ENCODE measurements around the gene FOXRED2. TPM values are rescaled to one million over a fixed set of nuclear protein-coding genes. Genes with fewer than 3 reads are reported as not detected.

The FOXRED2 gene
- total RNA-seq, 2 experiments from 2014 or later: 16.7 to 17.5 TPM

DNA sequence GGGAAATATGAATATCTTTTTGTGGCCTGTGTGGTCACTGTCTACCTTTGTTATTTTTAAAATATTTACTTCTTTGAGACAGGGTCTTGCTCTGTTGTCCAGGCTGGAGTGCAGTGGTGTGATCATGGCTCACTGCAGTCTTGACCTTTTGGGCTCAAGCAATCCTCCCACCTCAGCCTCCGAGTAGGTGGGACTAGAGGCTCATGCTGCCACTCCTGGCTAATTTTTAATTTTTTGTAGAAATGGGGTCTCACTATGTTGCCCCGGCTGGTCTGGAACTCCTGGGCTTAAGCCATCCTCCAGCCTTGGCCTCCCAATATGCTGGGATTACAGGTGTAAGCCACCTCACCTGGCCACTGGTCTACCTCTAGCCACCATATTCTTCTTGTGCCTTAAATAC lies 25.6 kb upstream of the FOXRED2 start:
- TF ChIP-seq, protein P1, sequence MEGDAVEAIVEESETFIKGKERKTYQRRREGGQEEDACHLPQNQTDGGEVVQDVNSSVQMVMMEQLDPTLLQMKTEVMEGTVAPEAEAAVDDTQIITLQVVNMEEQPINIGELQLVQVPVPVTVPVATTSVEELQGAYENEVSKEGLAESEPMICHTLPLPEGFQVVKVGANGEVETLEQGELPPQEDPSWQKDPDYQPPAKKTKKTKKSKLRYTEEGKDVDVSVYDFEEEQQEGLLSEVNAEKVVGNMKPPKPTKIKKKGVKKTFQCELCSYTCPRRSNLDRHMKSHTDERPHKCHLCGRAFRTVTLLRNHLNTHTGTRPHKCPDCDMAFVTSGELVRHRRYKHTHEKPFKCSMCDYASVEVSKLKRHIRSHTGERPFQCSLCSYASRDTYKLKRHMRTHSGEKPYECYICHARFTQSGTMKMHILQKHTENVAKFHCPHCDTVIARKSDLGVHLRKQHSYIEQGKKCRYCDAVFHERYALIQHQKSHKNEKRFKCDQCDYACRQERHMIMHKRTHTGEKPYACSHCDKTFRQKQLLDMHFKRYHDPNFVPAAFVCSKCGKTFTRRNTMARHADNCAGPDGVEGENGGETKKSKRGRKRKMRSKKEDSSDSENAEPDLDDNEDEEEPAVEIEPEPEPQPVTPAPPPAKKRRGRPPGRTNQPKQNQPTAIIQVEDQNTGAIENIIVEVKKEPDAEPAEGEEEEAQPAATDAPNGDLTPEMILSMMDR (IDR thresholded peaks at IDR 0.05): no peak

DNA sequence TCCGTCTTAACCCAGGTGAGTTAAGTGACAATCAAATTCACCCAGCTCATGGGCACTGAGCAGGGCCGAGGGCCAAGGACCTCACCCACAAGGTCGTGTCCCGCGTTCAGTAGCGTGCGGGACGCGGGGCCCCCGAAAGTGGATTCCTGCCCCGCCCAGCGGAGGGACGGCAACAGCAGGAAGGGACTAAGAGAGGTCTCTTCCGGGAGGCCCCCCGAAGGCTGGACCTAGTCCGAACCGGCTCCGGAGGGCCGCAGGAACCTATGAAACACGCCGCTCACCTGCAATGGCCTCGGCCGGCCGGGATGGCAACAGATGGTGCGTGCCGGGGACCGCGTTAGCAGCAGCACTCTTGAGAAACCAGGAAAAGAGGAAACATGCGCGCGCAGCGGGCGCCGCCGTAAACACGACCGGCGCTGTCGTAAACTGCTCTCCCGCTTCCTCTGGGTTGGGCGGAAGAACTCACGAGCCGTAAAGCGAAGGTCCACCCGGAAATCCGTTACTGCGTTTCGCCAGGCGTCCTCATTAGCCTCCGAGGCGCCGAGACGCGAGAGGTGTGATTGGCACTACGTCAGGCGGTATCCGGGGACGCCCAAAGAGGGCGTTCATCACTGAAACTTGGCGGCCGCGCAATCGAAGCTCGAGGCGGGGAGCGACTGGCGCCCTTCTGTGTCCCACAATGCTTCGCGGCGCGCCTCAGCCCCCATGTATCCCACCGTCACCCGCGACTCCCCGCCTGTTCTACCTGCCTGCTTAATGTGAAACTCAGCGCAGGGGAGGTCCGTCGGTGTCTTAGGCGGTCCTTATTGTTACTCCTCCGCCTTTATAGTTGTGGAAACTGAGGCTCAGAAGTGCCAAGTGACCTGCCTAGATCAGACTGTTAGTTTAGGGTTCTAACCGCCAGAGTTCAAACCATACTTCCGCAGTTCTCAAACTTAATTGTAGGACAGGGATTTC lies 22.2 kb upstream of the FOXRED2 start, which contains the start of gene EIF3D:
EIF3D (minus strand) TSS at position 372 of the 957 bp plus-strand sequence. CDS start 3,045 bp downstream, outside the sequence.
- peak within 1 kb of the TSS; percentile 98 for H3K27ac Mint-ChIP-seq
- H3K27me3 Mint-ChIP-seq: no peaks in the 10 kb centered on the region
- CTCF ChIA-PET: interaction anchor here (1.0 to 1.6 kb wide), 7 partner anchors 16 to 448 kb away, joined by 3 to 9 read pairs (median 4); partner anchors contain the start of gene APOL2
- no peaks in the 10 kb centered on the region for H3K9me3 Mint-ChIP-seq
- POLR2A ChIA-PET: interaction anchor here (0.6 to 4.6 kb wide), 20 partner anchors 8 to 708 kb away, joined by 3 to 31 read pairs (median 4); partner anchors contain the start of genes FOXRED2, IFT27 and TXN2
- peak within 1 kb of the TSS; percentile 92 for H3K4me3 Mint-ChIP-seq
- H3K4me1 Mint-ChIP-seq (ENCODE audit: low read depth): peaks cover 20% of the 10 kb centered on the region
- intact Hi-C loops (cut with micrococcal nuclease): no loop called here
- peaks cover 44% of the 10 kb centered on the region for H3K36me3 Mint-ChIP-seq (ENCODE audit: low read depth)
- ATAC-seq (peak; percentile 95), DNase-seq (peak; percentile 99)
- TF ChIP-seq, protein P1 (IDR thresholded peaks at IDR 0.05): no peak

More for the DNA sequence above, 25.6 kb upstream of the FOXRED2 start:
- Mint-ChIP-seq H3K27me3 (no peaks in the 10 kb centered on the region), H3K36me3 (ENCODE audit: low read depth) (peaks cover 13% of the 10 kb centered on the region), H3K4me3 (no peak overlapping the region), H3K27ac (no peak overlapping the region), H3K9me3 (no peaks in the 10 kb centered on the region), H3K4me1 (ENCODE audit: low read depth) (peaks cover 3% of the 10 kb centered on the region)
- intact Hi-C loops (cut with micrococcal nuclease): no loop called here
- ATAC-seq: no peak
- no peak for DNase-seq
- ChIA-PET POLR2A (no interaction called here), CTCF (interaction anchor here (1.7 kb wide), 1 partner anchor 13 kb away, joined by 4 read pairs; no protein-coding TSS in a partner anchor)

DNA sequence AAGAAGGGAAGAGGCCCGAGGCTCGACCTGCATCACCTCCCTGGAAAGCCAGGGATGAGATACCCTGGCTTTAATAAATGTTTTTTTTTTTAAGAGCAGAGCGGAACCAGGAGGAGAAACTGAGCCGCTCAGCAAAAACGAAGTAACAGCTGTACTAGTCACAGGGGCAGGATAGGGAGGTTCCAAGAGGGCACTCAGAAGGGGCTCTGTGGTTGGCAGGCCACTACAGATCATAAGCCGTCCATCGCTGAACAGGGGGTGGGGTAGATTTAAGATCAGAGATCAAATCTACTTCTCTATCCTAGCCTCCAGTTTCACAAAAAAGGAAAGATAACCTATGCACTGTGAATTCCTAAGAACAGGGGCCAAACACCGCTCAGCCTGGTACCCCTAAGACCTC lies 21.5 kb upstream of the FOXRED2 start:
- CTCF ChIA-PET: interaction anchor here (1.1 to 1.3 kb wide), 4 partner anchors 16 to 52 kb away, joined by 3 to 9 read pairs (median 4); no protein-coding TSS in a partner anchor
- no peak for ATAC-seq
- intact Hi-C loops (cut with micrococcal nuclease): no loop called here
- Mint-ChIP-seq H3K9me3 (no peaks in the 10 kb centered on the region), H3K4me3 (peak overlapping the region; percentile 92), H3K36me3 (ENCODE audit: low read depth) (peaks cover 51% of the 10 kb centered on the region), H3K27ac (peak overlapping the region; percentile 98), H3K4me1 (ENCODE audit: low read depth) (peaks cover 20% of the 10 kb centered on the region), H3K27me3 (no peaks in the 10 kb centered on the region)
- TF ChIP-seq, protein P1 (IDR thresholded peaks at IDR 0.05): no peak
- peak; percentile 25 for DNase-seq
- POLR2A ChIA-PET: interaction anchor here (0.7 to 4.6 kb wide), 16 partner anchors 8 to 709 kb away, joined by 3 to 31 read pairs (median 6); partner anchors contain the start of genes FOXRED2 and TXN2

DNA sequence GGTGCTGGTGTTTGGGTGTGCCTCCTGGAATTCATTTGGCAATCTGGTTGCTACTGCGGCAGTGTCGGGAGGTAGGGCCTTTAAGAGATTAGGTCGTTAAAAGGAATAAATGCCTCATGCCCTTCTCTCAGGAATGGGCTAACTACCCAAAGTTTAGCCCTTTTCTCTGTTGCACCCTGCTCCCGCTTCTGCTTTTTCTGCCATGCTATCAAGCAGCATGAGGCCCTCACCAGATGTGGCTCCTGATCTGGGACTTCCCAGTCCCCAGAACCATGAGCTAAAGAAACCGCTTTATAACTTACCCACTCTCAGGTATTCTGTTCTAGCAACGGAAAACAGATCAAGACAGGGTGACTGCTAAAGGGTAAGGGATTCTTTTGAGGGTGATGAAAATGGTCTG lies 15.8 kb upstream of the FOXRED2 start:
- TF ChIP-seq, protein P1 (IDR thresholded peaks at IDR 0.05): no peak
- Mint-ChIP-seq H3K9me3 (no peaks in the 10 kb centered on the region), H3K27me3 (no peaks in the 10 kb centered on the region), H3K4me3 (no peak overlapping the region), H3K4me1 (ENCODE audit: low read depth) (peaks cover 17% of the 10 kb centered on the region), H3K36me3 (ENCODE audit: low read depth) (peaks cover 87% of the 10 kb centered on the region), H3K27ac (no peak overlapping the region)
- DNase-seq (no peak), ATAC-seq (no peak)
- CTCF ChIA-PET: interaction anchor here (1.6 to 7.7 kb wide), 3 partner anchors 13 to 221 kb away, joined by 4 to 56 read pairs (median 6); partner anchors contain the start of gene FOXRED2
- intact Hi-C loops (cut with micrococcal nuclease): no loop called here
- POLR2A ChIA-PET: interaction anchor here (1.0 to 8.0 kb wide), 3 partner anchors 9 to 223 kb away, joined by 3 to 172 read pairs (median 3); partner anchors contain the start of gene FOXRED2

All from activated CD8-positive, alpha-beta T cell treated with anti-CD3 and anti-CD28 coated beads for 36 hours (primary cell).